SK-N-SH (cell line): Measurements from ENCODE around the gene SUPT4H1. TPM values are rescaled to one million over a fixed set of nuclear protein-coding genes. Genes with fewer than 3 reads are reported as not detected.

Experiments used
- CTCF ChIA-PET: fragments of 300-600, 350-600 bp; formaldehyde crosslinking; extraction: SDS; loops from one replicate; lab custom pipeline; 2021; lab: Yijun Ruan, JAX
- POLR2A ChIA-PET: fragments of 350-600 bp; sonication (Branson Sonifier 250); formaldehyde crosslinking; extraction: SDS; loops from one replicate; lab custom pipeline; 2020; ENCODE audit warnings: antibody characterized with exemption, inconsistent platforms; lab: Yijun Ruan, JAX
- DNase-seq: peaks from one replicate; pipeline ENCODE4 v3.0.0; 2012
- H2AFZ ChIP-seq: fragments of 200-600 bp; sonication (generic); 2 replicates; pipeline ENCODE4 v1.8.1; 2016; ENCODE audit warnings: antibody characterized with exemption, mild to moderate bottlenecking, low read depth
- H3F3A ChIP-seq: fragments of 200-600 bp; sonication (generic); replicated peaks from 2 replicates; pipeline ENCODE3; 2016; ENCODE audit warnings: antibody characterized with exemption, mild to moderate bottlenecking; ENCODE audit not compliant: insufficient read depth
- H3K27ac ChIP-seq, 2 experiments: fragments of 200-500 bp in 1 of 2; fragments of 200-600 bp in 1 of 2; sonication (Bioruptor generic) in 1 of 2; sonication (generic), shearing (Covaris generic) in 1 of 2; 2 replicates each; pipeline versions ENCODE4 v1.5.1 to v1.6.1; 2014 to 2016; ENCODE audit warnings: low read depth in 2 of 2, inconsistent platforms in 1 of 2, low read length in 1 of 2, mild to moderate bottlenecking in 1 of 2, mixed read lengths in 1 of 2
- H3K27me3 ChIP-seq: fragments of 200-600 bp; sonication (generic), shearing (Covaris generic); 2 replicates; pipeline ENCODE4 v1.6.1; 2016; ENCODE audit warnings: mixed run types; ENCODE audit not compliant: insufficient read depth
- H3K36me3 ChIP-seq, 2 experiments: fragments of 200-500 bp in 1 of 2; fragments of 200-600 bp in 1 of 2; sonication (Bioruptor generic) in 1 of 2; sonication (generic) in 1 of 2; replicated peaks in 1 of 2; 2 replicates each; pipeline versions ENCODE3 to v1.5.1; 2014 to 2016; ENCODE audit warnings: low read length in 1 of 2, mild to moderate bottlenecking in 1 of 2; ENCODE audit not compliant: insufficient read depth in 2 of 2, control insufficient read depth in 1 of 2
- H3K4me1 ChIP-seq, 2 experiments: fragments of 200-500 bp in 1 of 2; fragments of 200-600 bp in 1 of 2; sonication (Bioruptor generic) in 1 of 2; sonication (generic), shearing (Covaris generic) in 1 of 2; 2 replicates each; pipeline versions ENCODE4 v1.5.1 to v1.6.1; 2014 to 2016; ENCODE audit warnings: low read depth in 1 of 2, low read length in 1 of 2, mixed run types in 1 of 2; ENCODE audit not compliant: insufficient read depth in 2 of 2, control insufficient read depth in 1 of 2
- H3K4me2 ChIP-seq: fragments of 200-600 bp; sonication (generic), shearing (Covaris generic); 2 replicates; pipeline ENCODE4 v1.6.1; 2017; ENCODE audit warnings: mixed run types
- H3K4me3 ChIP-seq, 2 experiments: fragments of 200-500 bp in 1 of 2; fragments of 200-600 bp in 1 of 2; sonication (Bioruptor generic) in 1 of 2; sonication (generic), shearing (Covaris generic) in 1 of 2; 2 replicates each; pipeline versions ENCODE4 v1.5.1 to v1.8.1; 2014 to 2016; ENCODE audit warnings: low read depth in 2 of 2, inconsistent platforms in 1 of 2, low read length in 1 of 2, mild to moderate bottlenecking in 1 of 2, mixed read lengths in 1 of 2, moderate library complexity in 1 of 2
- H3K79me2 ChIP-seq: fragments of 200-600 bp; sonication (generic); 2 replicates; pipeline ENCODE4 v1.8.1; 2017; ENCODE audit warnings: mild to moderate bottlenecking; ENCODE audit not compliant: insufficient read depth
- H3K9ac ChIP-seq: fragments of 200-600 bp; sonication (generic); 2 replicates; pipeline ENCODE4 v1.6.1; 2017; ENCODE audit warnings: mixed run types
- H3K9me2 ChIP-seq: fragments of 200-600 bp; sonication (generic); 2 replicates; pipeline ENCODE4 v1.6.1; 2017; ENCODE audit warnings: mixed run types
- H3K9me3 ChIP-seq: fragments of 200-600 bp; sonication (generic); 2 replicates; pipeline ENCODE4 v1.6.1; 2017; ENCODE audit warnings: mixed run types, mild to moderate bottlenecking, moderate library complexity
- H4K20me1 ChIP-seq: fragments of 200-600 bp; sonication (generic); 2 replicates; pipeline ENCODE4 v1.6.1; 2017; ENCODE audit warnings: mild to moderate bottlenecking, mixed run types; ENCODE audit not compliant: insufficient read depth
- CHD2 ChIP-seq: fragments of 150-350 bp; IDR thresholded peaks from 2 replicates; pipeline ENCODE4 v1.6.1; 2018; ENCODE audit warnings: low read length; ENCODE audit not compliant: partially characterized antibody
- EP300 ChIP-seq, 2 experiments: IDR thresholded peaks; 2 replicates each; pipeline versions ENCODE4 v1.4.0 to v1.6.1; 2012; ENCODE audit warnings: borderline replicate concordance in 1 of 2, low read depth in 1 of 2, low read length in 1 of 2
- EZH2phosphoT487 ChIP-seq: fragments of 200-600 bp; sonication (generic); IDR thresholded peaks from 2 replicates; pipeline ENCODE4 v1.6.1; 2017; ENCODE audit warnings: low read depth, mixed run types, mild to moderate bottlenecking, antibody characterized with exemption, moderate library complexity, borderline replicate concordance
- FOSL2 ChIP-seq: IDR thresholded peaks from 2 replicates; pipeline ENCODE4 v1.4.0; 2012; ENCODE audit warnings: low read depth, mild to moderate bottlenecking, moderate library complexity, borderline replicate concordance
- FOXM1 ChIP-seq: IDR thresholded peaks from 2 replicates; pipeline ENCODE4 v1.4.0; 2012; ENCODE audit warnings: low read depth, mild to moderate bottlenecking
- GABPA ChIP-seq: IDR thresholded peaks from 2 replicates; pipeline ENCODE4 v1.4.0; 2012; ENCODE audit warnings: low read depth, mild to moderate bottlenecking
- JUND ChIP-seq: IDR thresholded peaks from 2 replicates; pipeline ENCODE4 v1.4.0; 2012
- MXI1 ChIP-seq: IDR thresholded peaks from 2 replicates; pipeline ENCODE4 v1.6.1; 2012; ENCODE audit warnings: mild to moderate bottlenecking, low read depth, low read length, improper control_type of control experiment
- POLR2AphosphoS5 ChIP-seq: IDR thresholded peaks from 2 replicates; pipeline ENCODE4 v1.6.1; 2012; ENCODE audit warnings: low read depth, low read length
- RCOR1 ChIP-seq: fragments of 150-350 bp; IDR thresholded peaks from 2 replicates; pipeline ENCODE4 v1.6.1; 2017; ENCODE audit warnings: antibody characterized with exemption, low read length
- SMC3 ChIP-seq: IDR thresholded peaks from 2 replicates; pipeline ENCODE4 v1.6.1; 2012; ENCODE audit warnings: low read depth, low read length, improper control_type of control experiment
- TAF1 ChIP-seq: IDR thresholded peaks from 2 replicates; pipeline ENCODE4 v1.6.1; 2012; ENCODE audit warnings: low read depth, mild to moderate bottlenecking, low read length, moderate library complexity, borderline replicate concordance
- TEAD4 ChIP-seq: IDR thresholded peaks from 2 replicates; pipeline ENCODE4 v1.4.0; 2012; ENCODE audit warnings: mild to moderate bottlenecking, borderline replicate concordance; ENCODE audit not compliant: insufficient read depth
- YY1 ChIP-seq: IDR thresholded peaks from 2 replicates; pipeline ENCODE4 v1.4.0; 2012; ENCODE audit warnings: low read depth, mild to moderate bottlenecking
- WGBS: methylation state at CpG from one replicate; pipeline ENCODE4 v1.1.6; 2017; ENCODE audit warnings: low lambda C conversion rate; 5-methylcytosine and 5-hydroxymethylcytosine counted together
- polyA plus RNA-seq, 3 experiments: library from polyadenylated mRNA; depleted of rRNA; stranded (reverse); fragments of >200 nt; gene quantifications; 2 replicates each; pipeline ENCODE4 v1.2.3, GENCODE V29; 2012
- TF ChIP-seq, protein P1 (sequence below): IDR thresholded peaks from 2 replicates; pipeline ENCODE4 v1.4.0; 2012; ENCODE audit warnings: low read depth, borderline replicate concordance
- TF ChIP-seq, protein P2 (sequence below): IDR thresholded peaks from 2 replicates; pipeline ENCODE4 v1.4.0; 2012; ENCODE audit warnings: low read depth, borderline replicate concordance
- TF ChIP-seq, protein P3 (sequence below): fragments of 150-350 bp; IDR thresholded peaks from 2 replicates; pipeline ENCODE4 v1.6.1; 2016; ENCODE audit warnings: mild to moderate bottlenecking, low read depth, low read length
- TF ChIP-seq, protein P4 (sequence below): IDR thresholded peaks from 2 replicates; pipeline ENCODE4 v1.4.0; 2012; ENCODE audit warnings: low read depth

The SUPT4H1 gene
- polyA plus RNA-seq, 1 of the 3 experiments (the other 2 are of a cell fraction): 165 TPM

DNA sequence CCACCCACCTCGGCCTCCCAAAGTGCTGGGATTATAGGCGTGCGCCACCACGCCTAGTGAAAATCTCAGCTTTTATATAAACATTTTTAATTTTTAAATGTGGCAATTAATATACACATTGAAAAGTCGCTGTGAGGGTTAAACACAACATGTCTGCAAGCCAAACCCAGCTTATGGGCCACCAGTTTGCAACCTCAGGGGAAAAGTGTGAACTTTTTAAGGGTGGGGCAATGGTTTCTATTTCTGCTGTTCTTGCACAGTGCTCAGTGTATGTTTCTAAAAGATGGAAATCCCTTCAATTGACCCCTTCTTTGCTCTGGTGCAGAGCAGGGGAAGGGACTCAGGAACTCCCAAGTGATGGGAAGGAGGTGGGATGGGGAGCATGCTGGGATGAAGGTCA is 18.3 kb upstream of the SUPT4H1 start:
- Histone ChIP-seq H4K20me1 (no peaks in the 10 kb centered on the region), H3K36me3 (no peaks in the 10 kb centered on the region), H3K79me2 (no peaks in the 10 kb centered on the region), H3K27me3 (no peaks in the 10 kb centered on the region; the same call in 1 of the 2 replicates), H3K4me1 (no peaks in the 10 kb centered on the region), H2AFZ (no peak overlapping the region), H3K4me3 (no peak overlapping the region)
- DNase-seq: no peak
- ChIA-PET POLR2A (no interaction called here), CTCF (interaction anchor here (0.9 to 5.7 kb wide), 6 partner anchors 12 to 121 kb away, joined by 3 to 21 read pairs (median 4); partner anchors contain the start of gene RNF43)
- TF ChIP-seq MXI1: no peak
- TF ChIP-seq POLR2AphosphoS5: no peak
- no peak for TF ChIP-seq FOSL2
- TF ChIP-seq CHD2: no peak
- TF ChIP-seq, protein P1, sequence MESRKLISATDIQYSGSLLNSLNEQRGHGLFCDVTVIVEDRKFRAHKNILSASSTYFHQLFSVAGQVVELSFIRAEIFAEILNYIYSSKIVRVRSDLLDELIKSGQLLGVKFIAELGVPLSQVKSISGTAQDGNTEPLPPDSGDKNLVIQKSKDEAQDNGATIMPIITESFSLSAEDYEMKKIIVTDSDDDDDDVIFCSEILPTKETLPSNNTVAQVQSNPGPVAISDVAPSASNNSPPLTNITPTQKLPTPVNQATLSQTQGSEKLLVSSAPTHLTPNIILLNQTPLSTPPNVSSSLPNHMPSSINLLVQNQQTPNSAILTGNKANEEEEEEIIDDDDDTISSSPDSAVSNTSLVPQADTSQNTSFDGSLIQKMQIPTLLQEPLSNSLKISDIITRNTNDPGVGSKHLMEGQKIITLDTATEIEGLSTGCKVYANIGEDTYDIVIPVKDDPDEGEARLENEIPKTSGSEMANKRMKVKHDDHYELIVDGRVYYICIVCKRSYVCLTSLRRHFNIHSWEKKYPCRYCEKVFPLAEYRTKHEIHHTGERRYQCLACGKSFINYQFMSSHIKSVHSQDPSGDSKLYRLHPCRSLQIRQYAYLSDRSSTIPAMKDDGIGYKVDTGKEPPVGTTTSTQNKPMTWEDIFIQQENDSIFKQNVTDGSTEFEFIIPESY: no peak
- TF ChIP-seq, protein P2, sequence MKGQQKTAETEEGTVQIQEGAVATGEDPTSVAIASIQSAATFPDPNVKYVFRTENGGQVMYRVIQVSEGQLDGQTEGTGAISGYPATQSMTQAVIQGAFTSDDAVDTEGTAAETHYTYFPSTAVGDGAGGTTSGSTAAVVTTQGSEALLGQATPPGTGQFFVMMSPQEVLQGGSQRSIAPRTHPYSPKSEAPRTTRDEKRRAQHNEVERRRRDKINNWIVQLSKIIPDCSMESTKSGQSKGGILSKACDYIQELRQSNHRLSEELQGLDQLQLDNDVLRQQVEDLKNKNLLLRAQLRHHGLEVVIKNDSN: no peak
- no peak for TF ChIP-seq TAF1
- no peak for TF ChIP-seq YY1
- TF ChIP-seq TEAD4: no peak
- no peak for TF ChIP-seq SMC3
- no peak for TF ChIP-seq EZH2phosphoT487
- no peak for TF ChIP-seq FOXM1
- TF ChIP-seq, protein P3, sequence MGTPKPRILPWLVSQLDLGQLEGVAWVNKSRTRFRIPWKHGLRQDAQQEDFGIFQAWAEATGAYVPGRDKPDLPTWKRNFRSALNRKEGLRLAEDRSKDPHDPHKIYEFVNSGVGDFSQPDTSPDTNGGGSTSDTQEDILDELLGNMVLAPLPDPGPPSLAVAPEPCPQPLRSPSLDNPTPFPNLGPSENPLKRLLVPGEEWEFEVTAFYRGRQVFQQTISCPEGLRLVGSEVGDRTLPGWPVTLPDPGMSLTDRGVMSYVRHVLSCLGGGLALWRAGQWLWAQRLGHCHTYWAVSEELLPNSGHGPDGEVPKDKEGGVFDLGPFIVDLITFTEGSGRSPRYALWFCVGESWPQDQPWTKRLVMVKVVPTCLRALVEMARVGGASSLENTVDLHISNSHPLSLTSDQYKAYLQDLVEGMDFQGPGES: no peak
- TF ChIP-seq GABPA: no peak
- TF ChIP-seq, protein P4, sequence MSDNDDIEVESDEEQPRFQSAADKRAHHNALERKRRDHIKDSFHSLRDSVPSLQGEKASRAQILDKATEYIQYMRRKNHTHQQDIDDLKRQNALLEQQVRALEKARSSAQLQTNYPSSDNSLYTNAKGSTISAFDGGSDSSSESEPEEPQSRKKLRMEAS: no peak
- TF ChIP-seq RCOR1: no peak
- TF ChIP-seq JUND: no peak
- no peak for TF ChIP-seq EP300 (IDR thresholded peaks at IDR 0.05; ENCODE audit: borderline replicate concordance in 1 of 2, low read depth in 1 of 2, low read length in 1 of 2)
- TF ChIP-seq, all 33 proteins: peak for 0
- Histone ChIP-seq H3K27ac (no peak overlapping the region), H3F3A (no peaks in the 10 kb centered on the region), H3K9me3 (no peaks in the 10 kb centered on the region), H3K9ac (no peak overlapping the region), H3K9me2 (no peaks in the 10 kb centered on the region), H3K4me2 (no peak overlapping the region)
- WGBS: 74% methylated on average over 5 of the region's 5 CpGs
